Panc1 (cell line): ENCODE measurements around the gene ZNF354B. TPM values are rescaled to one million over a fixed set of nuclear protein-coding genes. Genes with fewer than 3 reads are reported as not detected.
"Not testable (repeated sequence)": the region's sequence is repeated elsewhere in the genome, so short reads cannot be mapped to it uniquely, and the experiment has no call there.

Experiments
- ATAC-seq: fragments of 200-7000 bp; cut with Tn5 transposase; 2 replicates; pipeline ENCODE4 v1.9.1; 2020; ENCODE audit warnings: mild to moderate bottlenecking, moderate library complexity
- BruUV-seq: library from RNA; stranded (reverse); fragments of 400-500 nt; replicated peaks from 2 replicates; lab custom pipeline; 2021; lab: Mats Ljungman, UMichigan
- CTCF ChIA-PET: fragments of 300-600 bp; sonication (Branson Sonifier 250); formaldehyde crosslinking; loops from one replicate; lab custom pipeline; 2022; ENCODE audit warnings: antibody characterized with exemption; lab: Charles Lee
- POLR2A ChIA-PET: fragments of 300-600 bp; sonication (Branson Sonifier 250); formaldehyde crosslinking; loops from one replicate; lab custom pipeline; 2022; ENCODE audit warnings: antibody characterized with exemption; lab: Charles Lee
- DNase-seq: peaks from one replicate; pipeline ENCODE4 v3.0.0-alpha.2; 2010; ENCODE audit warnings: low read depth, low spot score
- H3K27ac ChIP-seq: 2 replicates; pipeline ENCODE4 v1.5.1; 2011; ENCODE audit warnings: mild to moderate bottlenecking, low read length, inconsistent platforms
- H3K27me3 ChIP-seq: fragments of 200-500 bp; sonication (Bioruptor generic); 2 replicates; pipeline ENCODE4 v1.6.0; 2014; ENCODE audit warnings: low read length, inconsistent platforms; ENCODE audit not compliant: control insufficient read depth, insufficient read depth
- H3K36me3 ChIP-seq: fragments of 200-500 bp; sonication (Bioruptor generic); 2 replicates; pipeline ENCODE4 v1.5.1; 2014; ENCODE audit warnings: inconsistent platforms, mild to moderate bottlenecking, low read length, moderate library complexity; ENCODE audit not compliant: control insufficient read depth, insufficient read depth
- H3K4me1 ChIP-seq: 2 replicates; pipeline ENCODE4 v1.5.1; 2011; ENCODE audit warnings: inconsistent platforms, mild to moderate bottlenecking, low read length, moderate library complexity; ENCODE audit not compliant: control insufficient read depth, insufficient read depth
- H3K4me3 ChIP-seq, 2 experiments: 2 replicates each; pipeline ENCODE4 v1.5.1; 2011 to 2012; ENCODE audit warnings: low read depth in 2 of 2, low read length in 2 of 2, mild to moderate bottlenecking in 2 of 2, inconsistent platforms in 1 of 2, moderate library complexity in 1 of 2
- H3K9me3 ChIP-seq: fragments of 200-500 bp; sonication (Bioruptor generic); 2 replicates; pipeline ENCODE4 v1.5.1; 2014; ENCODE audit warnings: low read depth, mild to moderate bottlenecking, inconsistent platforms, low read length, moderate library complexity; ENCODE audit not compliant: control insufficient read depth, insufficient read depth
- POLR2AphosphoS5 ChIP-seq: IDR thresholded peaks from 2 replicates; pipeline ENCODE4 v1.6.1; 2012; ENCODE audit warnings: mild to moderate bottlenecking, low read depth, low read length, moderate library complexity
- SIN3A ChIP-seq: IDR thresholded peaks from 2 replicates; pipeline ENCODE4 v1.6.1; 2012; ENCODE audit warnings: low read depth, mild to moderate bottlenecking, low read length, moderate library complexity, borderline replicate concordance; ENCODE audit not compliant: insufficient read depth
- TCF7L2 ChIP-seq: IDR thresholded peaks from 2 replicates; pipeline ENCODE4 v1.6.1; 2011; ENCODE audit warnings: mild to moderate bottlenecking, low read depth, low read length, inconsistent platforms
- in situ Hi-C: cut with HindIII; loops from 2 replicates; pipeline ENCODE4 v1.10.0; 2016; ENCODE audit warnings: low sequenced_read_pairs, low pct_unique_long_range_greater_than_20kb
- intact Hi-C: fragments of 100-400 bp; cut with micrococcal nuclease; formaldehyde crosslinking; loops from one replicate; pipeline ENCODE4 v1.10.0; 2022; ENCODE audit not compliant: unreplicated experiment
- total RNA-seq: library from RNA; stranded (reverse); gene quantifications from one replicate; pipeline ENCODE4 v1.2.1, GENCODE V29; 2021; ENCODE audit not compliant: unreplicated experiment
- TF ChIP-seq, protein P1 (sequence below): fragments of 450-650 bp; IDR thresholded peaks from 2 replicates; pipeline ENCODE4 v1.5.1; 2017; ENCODE audit warnings: mild to moderate bottlenecking
- TF ChIP-seq, protein P2 (sequence below), 2 experiments: IDR thresholded peaks; 2 replicates each; pipeline ENCODE4 v1.6.1; 2011 to 2012; ENCODE audit warnings: low read depth in 2 of 2, control low read depth in 1 of 2, low read length in 1 of 2, mild to moderate bottlenecking in 1 of 2, moderate library complexity in 1 of 2; ENCODE audit not compliant: insufficient read depth in 1 of 2

ZNF354B gene
- total RNA-seq, 1 experiment from 2014 or later, result 33.0 TPM

DNA sequence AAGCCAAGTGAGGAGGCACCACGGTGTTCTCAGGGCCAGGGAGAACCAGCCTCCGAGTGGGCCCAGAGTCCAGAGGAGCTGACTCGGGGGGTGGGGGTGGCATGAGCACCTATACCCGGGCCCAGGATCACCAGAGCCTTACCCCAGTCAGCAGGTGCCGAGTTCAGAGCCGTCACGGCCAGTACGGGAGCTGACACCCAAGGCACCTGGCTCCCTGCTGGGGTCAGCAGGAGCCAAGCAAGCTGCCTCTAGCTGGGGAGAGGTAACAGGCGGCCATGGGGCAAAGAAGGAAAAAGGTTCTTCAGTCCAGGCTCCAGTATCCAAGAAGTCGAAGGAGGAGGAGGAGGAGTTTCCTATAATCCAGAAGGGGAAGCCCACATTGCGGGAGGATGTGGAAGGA lies 19.4 kb upstream of the ZNF354B start:
- H3K27ac ChIP-seq, DNase-seq, CTCF ChIA-PET, H3K4me1 ChIP-seq, ATAC-seq, POLR2A ChIA-PET, in situ Hi-C loops, H3K4me3 ChIP-seq, H3K36me3 ChIP-seq, BruUV-seq, H3K27me3 ChIP-seq, H3K9me3 ChIP-seq: not testable (repeated sequence)
- intact Hi-C loops, result loop anchor here (5.0 kb wide), 1 partner anchor 108 kb away; the partner anchor contains the start of gene ZNF354A

DNA sequence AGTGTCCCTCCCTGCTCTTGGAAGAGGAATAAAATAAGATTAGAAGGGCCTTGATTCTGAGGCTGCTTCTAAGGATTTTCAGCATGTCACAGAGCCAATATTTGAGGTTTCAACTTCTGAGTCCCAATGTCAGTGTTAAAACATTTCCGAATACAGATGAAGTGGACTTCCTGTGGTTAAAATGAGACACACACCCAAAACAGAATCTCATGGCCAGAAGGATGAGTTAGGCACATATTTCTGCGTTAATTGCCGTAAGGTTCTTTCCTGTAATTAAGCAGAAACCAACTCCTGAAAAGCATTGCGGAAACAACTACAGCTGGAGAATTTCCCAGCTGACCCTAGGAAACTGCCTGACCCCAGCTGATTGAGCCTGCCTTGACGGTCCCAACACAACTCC lies 10.4 kb upstream of the ZNF354B start:
- ChIA-PET CTCF (no interaction called here), POLR2A (no interaction called here)
- DNase-seq, result no peak
- no peaks in the 10 kb centered on the region for H3K36me3 ChIP-seq
- ATAC-seq, result no peak
- intact Hi-C loops, result no loop called here
- BruUV-seq, result no TSS peak
- no peaks in the 10 kb centered on the region for H3K9me3 ChIP-seq
- no peak overlapping the region for H3K4me3 ChIP-seq
- H3K27ac ChIP-seq, result no peak overlapping the region
- no peaks in the 10 kb centered on the region for H3K4me1 ChIP-seq
- in situ Hi-C loops, result no loop called here
- no peaks in the 10 kb centered on the region for H3K27me3 ChIP-seq
- TF ChIP-seq, protein P1, sequence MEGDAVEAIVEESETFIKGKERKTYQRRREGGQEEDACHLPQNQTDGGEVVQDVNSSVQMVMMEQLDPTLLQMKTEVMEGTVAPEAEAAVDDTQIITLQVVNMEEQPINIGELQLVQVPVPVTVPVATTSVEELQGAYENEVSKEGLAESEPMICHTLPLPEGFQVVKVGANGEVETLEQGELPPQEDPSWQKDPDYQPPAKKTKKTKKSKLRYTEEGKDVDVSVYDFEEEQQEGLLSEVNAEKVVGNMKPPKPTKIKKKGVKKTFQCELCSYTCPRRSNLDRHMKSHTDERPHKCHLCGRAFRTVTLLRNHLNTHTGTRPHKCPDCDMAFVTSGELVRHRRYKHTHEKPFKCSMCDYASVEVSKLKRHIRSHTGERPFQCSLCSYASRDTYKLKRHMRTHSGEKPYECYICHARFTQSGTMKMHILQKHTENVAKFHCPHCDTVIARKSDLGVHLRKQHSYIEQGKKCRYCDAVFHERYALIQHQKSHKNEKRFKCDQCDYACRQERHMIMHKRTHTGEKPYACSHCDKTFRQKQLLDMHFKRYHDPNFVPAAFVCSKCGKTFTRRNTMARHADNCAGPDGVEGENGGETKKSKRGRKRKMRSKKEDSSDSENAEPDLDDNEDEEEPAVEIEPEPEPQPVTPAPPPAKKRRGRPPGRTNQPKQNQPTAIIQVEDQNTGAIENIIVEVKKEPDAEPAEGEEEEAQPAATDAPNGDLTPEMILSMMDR, result no peak
- TF ChIP-seq, protein P2, sequence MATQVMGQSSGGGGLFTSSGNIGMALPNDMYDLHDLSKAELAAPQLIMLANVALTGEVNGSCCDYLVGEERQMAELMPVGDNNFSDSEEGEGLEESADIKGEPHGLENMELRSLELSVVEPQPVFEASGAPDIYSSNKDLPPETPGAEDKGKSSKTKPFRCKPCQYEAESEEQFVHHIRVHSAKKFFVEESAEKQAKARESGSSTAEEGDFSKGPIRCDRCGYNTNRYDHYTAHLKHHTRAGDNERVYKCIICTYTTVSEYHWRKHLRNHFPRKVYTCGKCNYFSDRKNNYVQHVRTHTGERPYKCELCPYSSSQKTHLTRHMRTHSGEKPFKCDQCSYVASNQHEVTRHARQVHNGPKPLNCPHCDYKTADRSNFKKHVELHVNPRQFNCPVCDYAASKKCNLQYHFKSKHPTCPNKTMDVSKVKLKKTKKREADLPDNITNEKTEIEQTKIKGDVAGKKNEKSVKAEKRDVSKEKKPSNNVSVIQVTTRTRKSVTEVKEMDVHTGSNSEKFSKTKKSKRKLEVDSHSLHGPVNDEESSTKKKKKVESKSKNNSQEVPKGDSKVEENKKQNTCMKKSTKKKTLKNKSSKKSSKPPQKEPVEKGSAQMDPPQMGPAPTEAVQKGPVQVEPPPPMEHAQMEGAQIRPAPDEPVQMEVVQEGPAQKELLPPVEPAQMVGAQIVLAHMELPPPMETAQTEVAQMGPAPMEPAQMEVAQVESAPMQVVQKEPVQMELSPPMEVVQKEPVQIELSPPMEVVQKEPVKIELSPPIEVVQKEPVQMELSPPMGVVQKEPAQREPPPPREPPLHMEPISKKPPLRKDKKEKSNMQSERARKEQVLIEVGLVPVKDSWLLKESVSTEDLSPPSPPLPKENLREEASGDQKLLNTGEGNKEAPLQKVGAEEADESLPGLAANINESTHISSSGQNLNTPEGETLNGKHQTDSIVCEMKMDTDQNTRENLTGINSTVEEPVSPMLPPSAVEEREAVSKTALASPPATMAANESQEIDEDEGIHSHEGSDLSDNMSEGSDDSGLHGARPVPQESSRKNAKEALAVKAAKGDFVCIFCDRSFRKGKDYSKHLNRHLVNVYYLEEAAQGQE (IDR thresholded peaks at IDR 0.05; ENCODE audit: insufficient read depth in 1 of 2, low read depth in 2 of 2, low read length in 1 of 2), result no peak
- TF ChIP-seq TCF7L2, result no peak
- TF ChIP-seq POLR2AphosphoS5, result no peak
- no peak for TF ChIP-seq SIN3A

DNA sequence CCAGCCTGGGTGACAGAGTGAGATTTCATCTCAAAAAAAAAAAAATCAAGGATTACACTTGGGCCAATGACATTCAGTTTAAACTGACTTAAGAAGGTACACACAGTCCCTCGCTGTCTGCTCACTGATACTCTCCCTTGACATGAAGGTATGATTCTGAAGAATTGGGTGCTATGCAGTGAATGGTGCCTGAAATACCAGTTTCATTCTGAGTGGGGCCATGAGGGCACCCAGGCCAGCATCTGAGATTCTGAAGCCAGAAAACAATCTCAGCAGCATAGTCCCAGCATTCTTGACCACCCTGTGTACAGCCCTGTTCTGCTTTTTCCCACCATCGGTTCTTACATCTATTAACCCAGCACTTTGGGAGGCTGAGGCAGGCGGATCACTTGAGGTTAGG lies 7.8 kb upstream of the ZNF354B start:
- in situ Hi-C loops, result no loop called here

More for the DNA sequence above, 7.8 kb upstream of the ZNF354B start:
- ChIA-PET CTCF (interaction anchor here (0.7 kb wide), 1 partner anchor 19 kb away, joined by 4 read pairs; no protein-coding TSS in a partner anchor), POLR2A (no interaction called here)
- H3K27ac ChIP-seq, result no peak overlapping the region
- H3K4me3 ChIP-seq, result no peak overlapping the region
- H3K36me3 ChIP-seq, result no peaks in the 10 kb centered on the region
- TF ChIP-seq SIN3A (no peak), POLR2AphosphoS5 (no peak), TCF7L2 (no peak)
- TF ChIP-seq, protein P1, result no peak
- TF ChIP-seq, protein P2 (IDR thresholded peaks at IDR 0.05; ENCODE audit: insufficient read depth in 1 of 2, low read depth in 2 of 2, low read length in 1 of 2), result no peak
- no TSS peak for BruUV-seq
- no peak for ATAC-seq
- DNase-seq, result no peak
- H3K4me1 ChIP-seq, result no peaks in the 10 kb centered on the region
- intact Hi-C loops, result no loop called here
- no peaks in the 10 kb centered on the region for H3K27me3 ChIP-seq
- no peaks in the 10 kb centered on the region for H3K9me3 ChIP-seq
